ENCODE results near the gene KBTBD12. TPM values are rescaled to one million over a fixed set of nuclear protein-coding genes. Genes with fewer than 3 reads are reported as not detected.

KBTBD12 gene
- polyA plus RNA-seq, 1 donor: 25.6 TPM

DNA sequence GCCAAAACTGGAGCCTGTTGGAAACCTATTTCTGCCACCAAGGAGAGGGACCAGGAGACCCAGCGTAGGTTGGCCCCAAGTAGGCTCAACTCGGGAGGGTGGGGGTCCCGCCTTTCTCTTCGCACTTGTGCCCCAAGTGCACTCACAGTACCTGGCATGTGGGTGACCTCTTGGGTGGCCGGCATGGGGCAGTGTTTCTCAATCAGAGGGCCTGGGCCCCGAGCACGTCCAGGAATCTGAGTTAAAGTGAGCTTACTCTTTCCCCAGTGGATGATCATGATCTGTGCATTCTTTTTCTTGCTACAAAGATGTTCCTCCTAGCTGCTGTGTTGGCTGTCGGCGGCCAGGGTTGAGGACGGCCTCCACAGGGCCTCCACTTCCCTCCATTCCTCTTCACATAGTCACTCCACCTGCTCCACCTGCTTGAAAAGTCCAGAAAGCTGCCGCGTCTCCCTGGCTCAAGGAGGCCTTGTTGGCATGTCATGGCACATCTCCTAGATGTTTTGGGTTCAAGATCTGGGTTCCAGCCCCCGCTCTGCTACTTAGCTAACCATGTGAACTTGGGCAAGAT is 70.7 kb downstream of the KBTBD12 start:
- no peak for DNase-seq (ENCODE audit: low read depth)

DNA sequence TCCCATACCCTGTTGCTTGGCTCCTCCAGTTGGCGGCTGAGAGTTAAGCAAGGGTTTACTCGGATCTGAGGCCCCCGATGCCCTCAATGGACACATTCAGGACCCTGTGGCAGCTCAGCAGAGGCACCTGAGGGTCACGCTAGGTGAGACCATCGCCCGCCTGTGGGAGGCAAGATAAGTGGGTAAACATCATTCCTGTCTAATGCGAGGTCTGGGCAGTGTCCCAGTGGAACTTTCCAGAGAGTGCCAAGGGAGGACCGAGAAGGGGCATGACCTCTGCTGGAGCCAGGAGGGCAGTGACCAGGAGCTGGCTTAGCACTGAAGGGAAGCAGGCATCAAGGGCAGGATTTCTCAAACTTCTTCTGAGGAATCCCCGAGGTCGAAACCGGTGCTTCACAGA is 71.8 kb downstream of the KBTBD12 start:
- DNase-seq (ENCODE audit: low read depth): no peak

DNA sequence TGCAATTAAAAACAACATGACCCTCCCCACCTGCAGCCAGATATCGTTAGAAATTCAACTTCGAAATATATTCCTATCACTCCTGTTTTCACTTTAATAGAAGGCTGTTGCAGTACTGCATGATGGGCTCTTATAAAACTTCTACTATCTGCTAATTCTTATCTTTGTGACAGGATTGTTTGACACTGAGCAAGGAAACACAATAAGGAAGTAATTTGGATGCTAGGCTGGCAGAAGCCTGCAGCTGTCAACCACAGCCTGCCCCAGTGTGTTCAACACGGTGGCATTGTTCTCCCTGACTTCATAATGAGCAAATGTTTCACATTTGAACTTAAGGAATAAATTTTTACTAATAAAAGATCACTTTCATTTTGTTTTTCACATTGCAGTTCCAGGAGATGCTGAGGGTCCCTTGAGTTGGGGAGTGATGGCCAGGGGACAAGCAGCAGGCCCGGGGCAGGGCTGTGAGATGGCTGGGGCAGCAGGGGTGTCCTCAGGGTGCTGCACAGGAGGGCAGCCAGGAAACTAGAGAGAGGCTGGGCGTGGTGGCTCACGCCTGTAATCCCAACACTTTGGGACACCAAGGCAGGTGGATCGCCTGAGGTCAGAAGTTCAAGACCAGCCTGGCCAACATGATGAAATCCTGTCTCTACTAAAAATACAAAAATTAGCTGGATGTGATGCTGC is 72.4 kb downstream of the KBTBD12 start:
- DNase-seq (ENCODE audit: low read depth): no peak

DNA sequence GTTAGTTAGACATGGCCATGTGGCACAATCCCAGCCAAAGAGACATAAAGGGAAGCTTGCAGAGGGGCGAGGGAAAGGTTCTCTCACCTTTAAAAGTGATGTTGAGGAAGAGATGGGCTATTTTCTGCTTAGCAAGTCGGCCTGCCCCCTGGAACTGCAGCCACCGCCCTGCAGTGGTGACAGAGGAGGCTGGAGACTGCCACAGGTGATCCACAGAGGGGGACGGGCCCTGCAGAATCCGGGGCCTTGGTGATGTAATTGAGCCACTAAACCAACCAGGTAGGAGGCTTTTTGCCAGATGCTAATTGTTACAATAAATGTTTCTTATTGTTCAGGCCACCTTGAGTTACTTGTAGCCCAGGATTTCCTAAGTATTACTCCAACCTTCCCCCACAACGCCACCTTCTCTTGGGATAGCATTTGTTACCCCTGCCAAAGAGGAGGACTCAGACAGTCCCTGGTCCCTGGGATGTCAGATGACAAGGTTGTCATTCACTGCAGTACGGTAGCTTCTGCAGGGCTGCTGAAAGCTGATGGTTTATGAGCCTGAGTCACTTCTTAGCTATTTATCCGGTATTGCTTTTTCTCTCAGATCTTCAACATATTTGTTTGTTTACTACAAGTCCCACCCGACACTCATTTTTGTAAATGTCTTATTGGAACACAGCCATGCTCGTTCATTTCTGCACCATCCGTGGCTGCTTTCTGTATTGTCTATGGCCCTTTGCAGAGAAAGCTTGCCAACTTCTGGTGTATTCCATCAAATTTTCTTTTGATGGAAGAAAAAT is 73.9 kb downstream of the KBTBD12 start:
- no peak for DNase-seq (ENCODE audit: low read depth)

DNA sequence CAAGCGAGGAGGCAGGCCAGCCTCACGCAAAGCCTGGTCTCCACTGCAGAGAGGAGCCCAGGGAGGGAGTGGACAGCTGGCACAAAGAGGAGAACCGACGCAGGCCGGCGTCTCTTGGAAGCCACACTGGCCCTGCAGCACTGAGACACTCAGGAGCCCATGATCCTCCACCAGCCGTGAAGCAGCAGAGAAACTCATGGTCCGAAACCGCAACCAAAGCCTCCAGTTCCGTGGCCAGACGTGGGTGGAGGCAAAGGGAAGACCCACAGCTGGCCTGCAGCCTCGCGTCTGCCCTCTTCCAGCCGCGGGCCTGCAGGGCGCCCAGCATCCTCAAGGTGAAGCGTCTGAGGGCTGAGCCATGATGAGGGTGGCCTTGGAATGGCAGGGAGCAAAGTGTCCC is 75.0 kb downstream of the KBTBD12 start:
- DNase-seq (ENCODE audit: low read depth): no peak

DNA sequence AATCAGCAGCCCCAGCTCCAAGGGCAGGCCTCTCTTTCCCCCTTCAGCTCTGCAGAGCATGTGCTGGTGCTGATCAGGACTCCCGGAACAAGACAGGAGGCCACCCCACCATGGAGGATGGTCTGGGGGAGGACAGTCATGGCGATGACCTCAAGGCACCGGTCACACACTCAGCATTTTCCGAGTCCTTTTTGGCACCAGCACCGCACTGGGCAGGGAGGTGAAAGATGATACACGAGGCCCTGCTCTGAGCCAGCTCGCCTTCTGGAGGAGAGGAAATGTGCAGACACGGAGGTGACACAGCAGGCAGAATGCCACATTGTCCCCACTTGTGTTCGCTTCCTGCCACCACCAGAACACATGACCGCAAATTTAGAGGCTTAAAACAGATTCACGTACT is 75.4 kb downstream of the KBTBD12 start:
- no peak for DNase-seq (ENCODE audit: low read depth)

DNA sequence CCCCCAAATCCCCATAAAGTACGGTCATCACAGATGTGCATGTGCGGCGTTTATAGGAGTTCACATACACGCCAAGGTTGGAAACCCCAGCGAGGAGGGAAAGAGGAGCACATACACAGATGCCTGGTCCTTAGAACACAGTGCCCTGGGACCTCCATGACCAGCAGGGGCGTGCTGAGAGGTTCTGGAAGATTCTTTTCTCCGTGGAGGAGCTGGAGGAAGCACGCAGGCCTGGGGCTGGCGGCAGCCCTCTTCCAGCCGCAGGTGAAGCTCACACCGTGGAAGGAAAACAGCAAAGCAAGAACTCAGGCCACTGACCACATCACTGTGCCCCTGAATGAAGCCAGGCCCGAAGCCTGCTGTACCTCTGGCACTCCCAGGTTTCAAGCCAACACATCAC is 76.2 kb downstream of the KBTBD12 start:
- no peak for DNase-seq (ENCODE audit: low read depth)

DNA sequence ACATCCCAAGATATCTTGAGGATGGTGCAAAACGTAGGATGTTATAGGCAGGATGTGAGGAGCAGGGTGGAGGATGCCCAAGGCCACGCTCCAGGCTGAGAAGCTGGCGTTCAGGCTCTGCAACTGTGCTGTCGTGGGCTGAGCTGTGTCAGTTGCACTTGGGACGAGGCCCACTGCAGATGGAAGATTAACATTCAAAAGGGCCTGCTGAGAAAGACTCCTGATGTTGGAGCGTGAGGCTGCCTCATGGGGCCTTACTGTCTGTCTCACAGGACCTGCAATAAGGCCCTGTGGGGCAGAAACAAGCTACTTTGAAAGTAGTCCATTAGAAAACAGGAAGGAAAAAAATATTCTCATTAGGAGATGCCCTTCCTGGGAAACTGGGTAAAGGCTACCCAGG is 76.6 kb downstream of the KBTBD12 start:
- no peak for DNase-seq (ENCODE audit: low read depth)

DNA sequence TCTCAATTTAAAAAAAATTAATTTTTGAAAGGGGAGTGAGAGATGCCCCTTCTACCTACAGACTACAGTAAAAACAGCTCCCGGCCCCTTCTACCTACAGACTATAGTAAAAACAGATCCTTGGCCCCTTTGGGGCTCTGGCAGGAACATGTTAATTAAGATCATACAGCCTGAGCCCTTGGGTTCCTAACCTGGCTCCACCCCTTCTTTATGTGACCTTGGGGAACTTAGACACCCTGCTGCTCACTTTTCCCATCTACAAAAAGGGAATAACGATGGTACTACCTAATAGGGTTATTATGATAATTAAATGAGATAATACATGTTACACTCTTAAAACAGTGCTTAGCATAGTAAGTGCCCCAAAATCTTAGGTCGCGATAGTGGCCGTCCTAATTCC is 77.1 kb downstream of the KBTBD12 start:
- DNase-seq (ENCODE audit: low read depth): no peak

DNA sequence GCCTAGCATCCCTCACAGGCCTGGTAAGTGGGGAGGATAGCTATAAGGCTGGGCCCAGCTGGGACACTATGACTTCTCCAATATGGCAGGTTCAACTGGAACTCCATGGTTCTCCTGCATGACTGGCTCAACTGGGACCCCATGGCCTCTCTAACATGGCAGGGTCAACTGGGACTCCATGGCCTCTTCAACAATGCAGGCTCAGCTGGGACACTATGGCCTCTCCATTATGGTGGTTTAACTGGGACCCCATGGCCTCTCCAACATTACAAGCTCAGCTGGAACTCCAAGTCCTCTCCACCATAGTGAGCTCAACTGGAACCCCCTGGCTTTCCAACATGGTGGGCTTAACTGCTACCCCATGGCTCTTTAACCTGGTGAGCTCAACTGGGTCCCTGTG is 79.0 kb downstream of the KBTBD12 start:
- DNase-seq (ENCODE audit: low read depth): no peak

DNA sequence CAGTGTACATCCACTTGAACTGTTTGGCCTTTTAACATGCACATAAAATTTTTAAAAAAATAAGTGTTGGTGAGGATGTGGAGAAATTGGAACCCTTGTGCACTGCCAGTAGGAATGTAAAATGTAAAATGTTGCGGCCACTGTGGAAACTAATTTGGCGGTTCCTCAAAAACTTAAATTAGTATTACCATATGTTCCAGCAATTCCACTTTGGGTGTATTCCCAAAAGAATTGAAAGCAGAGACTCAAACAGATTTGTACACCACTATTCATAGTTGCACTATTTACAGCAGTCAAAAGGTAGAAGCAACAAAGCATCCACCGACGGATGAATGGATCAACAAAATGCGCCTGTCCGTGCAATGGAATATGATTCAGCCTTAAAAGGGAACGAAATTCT is 82.0 kb downstream of the KBTBD12 start:
- no peak for DNase-seq (ENCODE audit: low read depth)

DNA sequence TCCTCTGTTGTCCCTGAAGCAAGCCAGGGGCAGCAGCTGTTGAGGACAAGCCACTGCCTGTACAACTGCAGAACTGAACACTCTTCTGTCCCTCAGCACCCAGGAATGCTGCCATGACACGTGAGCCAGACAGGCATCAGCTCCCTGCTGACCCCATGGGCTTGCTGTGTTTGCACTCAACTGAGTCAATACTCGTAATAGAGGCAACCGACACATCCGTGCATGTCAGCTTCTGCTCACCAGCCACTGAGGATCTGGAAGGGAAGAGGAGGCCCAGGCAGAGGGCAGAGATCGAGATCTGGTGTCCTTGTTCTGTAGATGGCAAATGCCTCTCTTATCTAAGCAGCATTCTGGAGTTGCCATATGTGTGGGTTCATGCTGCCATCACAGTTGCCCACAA is 82.9 kb downstream of the KBTBD12 start:
- no peak for DNase-seq (ENCODE audit: low read depth)

DNA sequence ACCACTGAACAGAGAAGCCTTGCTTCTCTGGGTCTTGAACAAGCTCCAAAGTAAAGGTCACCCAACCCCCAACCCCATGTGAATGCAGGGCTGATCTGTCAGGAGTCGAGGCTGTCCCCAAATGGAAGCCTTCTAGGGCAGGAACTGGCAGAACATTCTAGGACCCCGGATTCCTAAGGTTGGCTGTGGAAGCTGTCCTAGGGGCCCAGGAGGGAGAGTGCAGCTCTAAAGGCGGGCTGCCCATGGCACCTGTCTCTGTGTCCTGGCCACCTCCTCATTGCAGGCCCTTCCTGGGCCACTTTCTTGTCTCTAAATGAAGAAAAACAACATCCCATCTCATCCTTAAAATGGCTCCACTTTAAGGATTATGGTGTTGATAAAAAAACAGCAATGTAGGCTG is 83.6 kb downstream of the KBTBD12 start:
- no peak for DNase-seq (ENCODE audit: low read depth)

DNA sequence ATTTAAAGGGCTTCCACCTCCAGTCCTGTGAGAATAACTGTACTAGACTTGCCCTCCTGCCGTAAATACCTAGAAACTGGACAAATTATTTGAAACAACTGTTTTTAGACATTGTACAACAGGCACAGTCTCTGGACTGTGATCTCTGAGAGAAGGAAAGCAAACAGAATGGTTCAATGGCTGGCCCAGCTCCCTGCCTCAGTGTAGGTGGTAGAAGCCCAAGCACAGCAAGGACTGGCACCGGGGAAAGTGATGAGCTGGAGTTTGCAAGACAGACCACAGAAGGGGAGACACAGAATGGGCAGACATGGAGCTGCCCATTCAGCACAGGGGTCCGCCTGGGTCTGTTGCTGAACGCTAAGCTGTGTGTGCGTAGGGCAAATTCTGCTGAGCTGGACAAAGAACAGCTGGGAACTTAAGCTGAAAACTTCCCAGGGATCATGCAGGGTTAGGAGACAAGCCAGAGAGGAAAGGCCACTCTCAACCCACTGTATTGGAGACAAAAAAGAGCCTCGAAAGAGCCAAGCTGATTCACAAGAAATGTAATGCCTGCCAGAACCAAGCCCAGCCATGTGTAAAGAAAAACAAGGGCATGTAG is 84.6 kb downstream of the KBTBD12 start:
- no peak for DNase-seq (ENCODE audit: low read depth)

DNA sequence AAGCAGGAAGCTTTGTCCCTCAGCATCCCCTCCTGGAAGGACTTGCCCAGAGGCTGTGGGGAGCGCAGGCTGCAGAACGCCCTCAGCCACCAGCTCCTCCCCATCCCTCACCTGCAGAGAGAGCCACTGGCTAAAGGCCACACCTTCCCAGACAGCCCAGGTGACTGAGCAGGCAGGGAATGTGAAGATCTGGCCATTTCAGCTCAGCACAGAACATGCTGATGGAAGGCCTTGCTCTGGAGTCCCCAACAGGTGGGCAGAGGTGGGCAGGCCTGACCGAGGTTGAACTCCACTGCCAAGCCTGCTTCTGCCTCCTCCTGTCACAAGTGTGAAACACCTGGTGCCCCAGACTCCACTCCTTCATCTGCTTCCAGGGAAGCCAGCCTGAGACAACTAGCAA is 86.5 kb downstream of the KBTBD12 start:
- no peak for DNase-seq (ENCODE audit: low read depth)

DNA sequence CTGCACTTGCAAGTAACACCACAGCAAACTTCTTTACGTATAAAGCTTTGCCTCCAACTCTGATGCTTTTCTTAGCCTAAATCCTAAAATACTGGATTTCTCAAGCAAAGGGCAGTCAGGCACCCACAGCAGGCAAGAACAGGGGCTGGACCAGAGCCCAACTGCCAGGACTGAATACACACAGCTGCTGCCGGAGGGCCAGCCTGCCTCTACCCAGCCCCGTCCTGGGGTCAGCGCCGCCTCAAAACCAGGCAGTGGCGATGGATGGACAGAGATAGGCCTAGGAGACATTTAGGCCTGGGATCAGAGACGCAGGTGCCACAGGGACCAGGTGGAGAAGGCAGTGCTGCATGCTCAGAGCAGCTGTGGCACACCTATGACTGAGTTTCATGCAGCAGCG is 89.6 kb downstream of the KBTBD12 start:
- no peak for DNase-seq (ENCODE audit: low read depth)

DNA sequence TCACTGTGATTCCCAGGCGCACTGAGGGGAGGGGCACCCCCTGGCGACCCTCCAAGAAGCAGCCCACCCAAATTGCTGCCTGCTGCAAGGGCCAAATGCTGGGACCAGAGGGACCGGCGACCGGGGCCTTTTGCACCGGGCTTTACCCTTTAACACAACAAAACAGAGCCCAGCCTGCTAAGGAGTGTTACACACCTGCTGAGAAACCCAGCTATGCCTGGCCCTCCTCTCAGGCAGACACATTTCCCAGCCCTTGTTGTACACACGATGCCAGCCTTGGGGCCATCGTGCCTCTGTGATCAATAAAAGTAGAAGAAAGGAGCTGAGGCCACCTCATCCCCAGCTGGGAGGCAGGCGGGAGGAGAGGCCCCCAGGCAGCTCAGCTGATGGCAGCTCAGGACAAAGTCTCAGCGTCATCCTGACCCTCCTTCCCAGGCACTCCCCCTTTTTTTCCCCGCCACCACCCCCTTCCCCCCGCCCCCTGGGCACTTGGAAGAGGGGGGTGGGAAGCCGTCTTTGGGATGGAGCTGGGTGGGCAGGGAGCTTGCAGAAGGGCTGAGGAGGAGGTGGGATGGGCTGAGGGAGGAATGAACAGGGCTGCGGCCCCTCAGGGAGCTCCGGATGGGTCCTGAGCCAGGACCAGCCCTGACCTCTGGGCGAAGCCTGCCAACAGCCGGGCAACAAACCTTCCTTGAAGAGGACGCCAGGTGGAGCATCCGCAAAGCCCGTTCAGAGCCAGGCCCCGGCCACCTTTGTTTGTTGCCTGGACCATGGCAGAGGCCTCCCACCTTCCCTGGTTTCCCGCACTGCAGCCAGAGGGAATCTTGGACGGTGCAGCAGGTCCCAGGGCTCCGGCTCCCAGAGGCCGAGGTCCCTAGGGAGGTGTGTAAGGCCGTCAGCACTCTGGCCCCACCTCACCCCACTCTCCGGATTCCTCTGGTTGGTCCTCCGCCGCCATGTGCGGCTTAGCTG is 91.3 kb downstream of the KBTBD12 start:
- DNase-seq (ENCODE audit: low read depth): no peak

DNA sequence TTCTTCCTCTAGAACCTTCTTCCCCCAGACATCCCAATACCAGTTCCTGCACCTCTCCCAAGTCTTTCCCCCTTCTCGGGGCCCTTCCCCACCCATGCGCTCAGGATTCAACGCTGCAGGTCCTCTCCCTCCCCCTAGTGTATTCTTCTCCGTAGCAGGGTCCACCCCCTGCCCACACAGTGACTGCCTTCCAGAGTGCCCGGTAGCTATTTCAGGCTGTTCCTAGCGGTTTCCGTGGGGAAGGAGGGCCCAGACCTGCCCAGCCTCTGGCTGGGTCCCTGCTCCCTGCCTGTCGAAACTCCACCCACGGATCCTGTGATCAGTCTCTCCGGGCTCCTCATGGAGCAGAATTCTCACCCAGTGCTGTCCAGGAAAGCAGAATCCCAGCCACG is 92.0 kb downstream of the KBTBD12 start:
- no peak for DNase-seq (ENCODE audit: low read depth)

DNA sequence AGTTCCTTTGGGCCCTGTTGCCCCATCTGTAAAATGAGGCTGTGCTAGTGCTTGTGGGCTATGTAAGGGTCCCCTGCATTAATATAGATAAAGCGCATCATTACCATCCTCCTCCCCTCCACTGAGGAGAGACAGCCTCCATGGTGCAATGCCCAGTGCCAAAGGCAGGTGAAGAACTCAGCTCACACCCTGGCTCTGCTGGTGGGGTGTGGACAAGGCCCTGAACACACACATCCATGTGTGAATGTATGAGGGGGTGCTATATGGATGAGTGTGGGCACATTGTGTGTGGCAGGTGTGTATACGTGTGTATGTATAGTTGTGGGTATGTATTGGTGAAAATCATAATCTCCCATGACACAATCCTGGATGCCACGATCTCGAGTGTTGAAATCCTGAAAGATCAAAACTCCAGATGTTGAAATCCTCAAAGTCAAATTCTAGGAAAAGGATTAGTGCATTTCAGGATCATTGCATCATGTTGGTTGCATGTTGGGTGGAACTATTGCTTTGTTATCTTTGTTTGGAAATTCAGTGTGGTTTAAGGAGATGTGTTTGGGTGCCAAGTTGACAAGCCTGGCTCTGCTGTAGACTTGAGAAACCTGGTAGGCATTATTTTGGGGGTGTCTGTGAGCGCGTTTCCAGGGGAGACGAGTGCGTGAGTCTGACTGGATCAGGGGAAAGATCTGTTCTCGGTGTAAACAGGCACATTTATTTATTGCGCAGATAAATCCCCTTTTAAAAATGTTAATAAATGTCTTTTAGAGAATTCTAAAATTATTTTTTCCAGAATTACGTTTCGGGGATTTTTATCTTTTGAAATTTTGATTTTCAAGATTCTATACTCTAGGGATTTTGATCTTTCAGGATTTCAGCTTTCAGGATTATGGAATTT is 95.2 kb downstream of the KBTBD12 start:
- no peak for DNase-seq (ENCODE audit: low read depth)

DNA sequence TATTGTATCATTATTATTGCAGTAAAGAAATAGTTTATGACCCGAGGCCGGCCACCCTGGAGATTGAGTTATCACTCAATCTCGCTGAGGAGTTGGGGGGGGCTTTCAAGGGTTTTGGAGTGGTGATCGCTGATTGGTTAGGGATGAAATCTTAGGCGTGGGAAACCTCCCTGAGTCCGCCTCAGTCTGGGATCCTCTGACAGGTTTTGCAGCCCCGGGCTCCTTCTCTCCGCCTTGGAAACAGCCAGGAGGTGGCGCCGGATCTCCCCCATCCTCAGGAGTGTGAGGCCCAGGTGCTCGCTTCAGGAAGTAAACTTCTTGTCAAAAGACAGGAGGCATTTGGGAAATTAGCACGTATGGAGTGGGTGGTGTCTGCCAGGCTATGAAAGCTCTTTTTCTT is 96.1 kb downstream of the KBTBD12 start:
- no peak for DNase-seq (ENCODE audit: low read depth)

DNA sequence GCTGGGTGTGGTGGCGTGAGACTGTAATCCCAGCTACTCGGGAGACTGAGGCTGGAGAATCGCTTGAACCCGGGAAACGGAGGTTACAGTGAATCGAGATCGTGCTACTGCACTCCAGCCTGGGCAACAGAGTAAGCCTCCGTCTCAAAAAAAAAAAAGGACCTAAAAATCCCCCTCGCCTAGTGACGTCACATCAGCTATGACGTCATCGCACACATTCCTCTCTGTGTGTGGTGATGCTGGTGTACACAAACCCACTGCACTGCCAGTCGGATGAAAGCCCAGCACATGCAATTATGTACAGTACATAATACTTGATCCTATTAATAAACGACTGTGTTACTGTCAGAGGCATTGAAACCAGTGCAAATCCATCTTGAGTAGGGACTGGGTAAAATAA is 97.0 kb downstream of the KBTBD12 start:
- DNase-seq (ENCODE audit: low read depth): no peak
